SK-N-SH treated with all-trans-retinoic acid at 6 μM for 48 hours (cell line): Measurements from ENCODE around the gene MYO15B.
A peak's percentile ranks its signal among the peaks of the same experiment; 100 is the strongest.

ENCODE experiments used
- ATAC-seq: fragments of 200-7000 bp; cut with Tn5 transposase; 3 replicates; pipeline ENCODE4 v1.9.1; 2020; ENCODE audit warnings: mild to moderate bottlenecking, moderate library complexity
- ARNTL ChIP-seq: fragments of 450-650 bp; formaldehyde crosslinking; IDR thresholded peaks from 2 replicates; pipeline ENCODE4 v1.5.0; 2020; ENCODE audit warnings: low read depth, mild to moderate bottlenecking, moderate library complexity, borderline replicate concordance
- BACH2 ChIP-seq: fragments of 250-450 bp; sonication (Bioruptor Pico); IDR thresholded peaks from 2 replicates; pipeline ENCODE4 v1.9.0; 2021; ENCODE audit warnings: mild to moderate bottlenecking, borderline replicate concordance
- CREB5 ChIP-seq: fragments of 250-450 bp; sonication (Bioruptor Pico); IDR thresholded peaks from 2 replicates; pipeline ENCODE4 v1.5.1; 2020; ENCODE audit warnings: low read depth, mild to moderate bottlenecking, moderate library complexity
- CSRNP3 ChIP-seq: fragments of 250-450 bp; sonication (Bioruptor Pico); IDR thresholded peaks from 2 replicates; pipeline ENCODE4 v1.5.1; 2021; ENCODE audit warnings: mild to moderate bottlenecking, moderate library complexity
- ESRRG ChIP-seq: fragments of 250-450 bp; sonication (Bioruptor Pico); IDR thresholded peaks from 2 replicates; pipeline ENCODE4 v1.6.1; 2021; ENCODE audit warnings: mild to moderate bottlenecking
- GLIS3 ChIP-seq: fragments of 250-450 bp; sonication (Bioruptor Pico); IDR thresholded peaks from 2 replicates; pipeline ENCODE4 v1.5.0; 2020; ENCODE audit warnings: mild to moderate bottlenecking, moderate library complexity
- OSR1 ChIP-seq: fragments of 250-450 bp; sonication (Bioruptor Pico); IDR thresholded peaks from 2 replicates; pipeline ENCODE4 v1.8.0; 2022; ENCODE audit warnings: moderate library complexity, mild to moderate bottlenecking, inconsistent platforms
- PPARA ChIP-seq: fragments of 250-450 bp; sonication (Bioruptor Pico); IDR thresholded peaks from 2 replicates; pipeline ENCODE4 v1.5.0; 2020; ENCODE audit warnings: mild to moderate bottlenecking, borderline replicate concordance
- SNAI2 ChIP-seq: fragments of 250-450 bp; sonication (Bioruptor Pico); IDR thresholded peaks from 2 replicates; pipeline ENCODE4 v1.5.0; 2020; ENCODE audit warnings: mild to moderate bottlenecking, moderate library complexity
- TCF4 ChIP-seq: fragments of 250-450 bp; sonication (Bioruptor Pico); IDR thresholded peaks from 2 replicates; pipeline ENCODE4 v1.8.0; 2021; ENCODE audit warnings: mild to moderate bottlenecking, moderate library complexity, borderline replicate concordance
- TOX ChIP-seq: fragments of 250-450 bp; sonication (Bioruptor Pico); IDR thresholded peaks from 2 replicates; pipeline ENCODE4 v1.8.0; 2021; ENCODE audit warnings: mild to moderate bottlenecking, moderate library complexity, borderline replicate concordance
- TSHZ2 ChIP-seq: fragments of 250-450 bp; sonication (Bioruptor Pico); IDR thresholded peaks from 2 replicates; pipeline ENCODE4 v1.5.0; 2020; ENCODE audit warnings: mild to moderate bottlenecking, moderate library complexity
- ZC3H10 ChIP-seq: fragments of 250-450 bp; sonication (Bioruptor Pico); IDR thresholded peaks from 2 replicates; pipeline ENCODE4 v1.5.1; 2021; ENCODE audit warnings: mild to moderate bottlenecking, moderate library complexity
- ZFP3 ChIP-seq: fragments of 250-450 bp; sonication (Bioruptor Pico); IDR thresholded peaks from 2 replicates; pipeline ENCODE4 v1.5.0; 2020; ENCODE audit warnings: mild to moderate bottlenecking, moderate library complexity
- ZNF565 ChIP-seq: fragments of 450-650 bp; formaldehyde crosslinking; conservative IDR thresholded peaks from 2 replicates; pipeline ENCODE4 v1.5.0; 2020; ENCODE audit warnings: low read depth, mild to moderate bottlenecking, moderate library complexity
- ZNF70 ChIP-seq: fragments of 450-650 bp; formaldehyde crosslinking; IDR thresholded peaks from 2 replicates; pipeline ENCODE4 v1.5.0; 2020; ENCODE audit warnings: mild to moderate bottlenecking, moderate library complexity
- ZNF8 ChIP-seq: fragments of 450-650 bp; formaldehyde crosslinking; IDR thresholded peaks from 2 replicates; pipeline ENCODE4 v1.5.0; 2020; ENCODE audit warnings: mild to moderate bottlenecking, moderate library complexity

MYO15B gene

GRCh38 chr17:75589012-75589918 lies 1.7 kb downstream of the MYO15B start:
- TF ChIP-seq BACH2 (CRISPR knock-in tag): 0 out of 2 replicates have a peak, but pooled peaks have one; percentile 29
- no peak for TF ChIP-seq OSR1 (CRISPR knock-in tag)
- TF ChIP-seq ZC3H10: no peak
- no peak for TF ChIP-seq GLIS3 (CRISPR knock-in tag)
- TF ChIP-seq ZNF8 (CRISPR knock-in tag): no peak
- no peak for TF ChIP-seq CREB5 (CRISPR knock-in tag)
- TF ChIP-seq ZNF70 (CRISPR knock-in tag): no peak
- TF ChIP-seq ESRRG (CRISPR knock-in tag): no peak
- peak; percentile 43; the same call in 1 of the 2 replicates for TF ChIP-seq TSHZ2 (CRISPR knock-in tag)
- ATAC-seq: peak; percentile 92

GRCh38 chr17:75589919-75590303 lies 2.3 kb downstream of the MYO15B start:
- TF ChIP-seq CREB5 (CRISPR knock-in tag) (no peak), GLIS3 (CRISPR knock-in tag) (no peak)
- no peak for ATAC-seq

GRCh38 chr17:75590314-75590761 lies 2.7 kb downstream of the MYO15B start:
- ATAC-seq: no peak
- no peak for TF ChIP-seq ESRRG (CRISPR knock-in tag)
- TF ChIP-seq ZFP3 (CRISPR knock-in tag): no peak
- no peak for TF ChIP-seq ZNF70 (CRISPR knock-in tag)
- TF ChIP-seq CSRNP3 (CRISPR knock-in tag): no peak
- no peak for TF ChIP-seq GLIS3 (CRISPR knock-in tag)
- no peak for TF ChIP-seq ZNF565 (CRISPR knock-in tag)
- no peak for TF ChIP-seq PPARA (CRISPR knock-in tag)
- TF ChIP-seq TCF4 (CRISPR knock-in tag): no peak
- TF ChIP-seq TSHZ2 (CRISPR knock-in tag): no peak
- no peak for TF ChIP-seq TOX
- TF ChIP-seq SNAI2: no peak
- no peak for TF ChIP-seq ARNTL (CRISPR knock-in tag)
